Measurements from ENCODE around the gene TARBP1.

TARBP1 gene

DNA sequence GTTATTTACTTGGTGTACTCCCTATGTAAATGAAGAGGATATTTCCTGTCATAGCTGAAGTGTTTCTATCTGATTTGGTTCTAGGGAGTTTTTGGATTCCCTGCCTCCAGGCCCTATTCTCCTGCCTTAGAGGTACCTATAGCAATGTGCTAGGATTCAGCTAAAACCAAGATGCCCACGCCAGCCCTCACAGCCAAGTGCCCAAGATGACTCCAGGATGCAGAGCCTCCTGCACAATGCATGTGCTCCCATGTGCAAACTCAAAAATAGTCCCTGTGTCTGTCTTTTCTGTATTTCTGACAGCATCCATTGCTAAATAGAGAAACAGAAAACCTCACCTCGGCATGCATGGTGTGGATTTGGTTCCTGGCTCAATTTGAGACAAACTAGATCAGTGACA, 887 bp upstream of the TARBP1 start:
- no peak for DNase-seq

DNA sequence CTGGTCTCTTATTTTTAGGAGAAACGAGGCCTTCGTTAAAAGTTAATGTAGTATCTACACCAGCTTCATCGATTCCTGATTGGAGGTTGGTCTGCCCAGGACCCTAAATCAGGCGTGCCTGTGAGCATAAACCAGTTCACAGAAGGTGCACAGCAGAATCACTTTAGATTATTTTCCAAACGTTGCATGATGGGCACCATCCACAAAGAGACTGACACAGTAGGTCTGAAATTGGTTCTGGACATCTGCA, 256 bp upstream of the TARBP1 start:
- DNase-seq = no peak

DNA sequence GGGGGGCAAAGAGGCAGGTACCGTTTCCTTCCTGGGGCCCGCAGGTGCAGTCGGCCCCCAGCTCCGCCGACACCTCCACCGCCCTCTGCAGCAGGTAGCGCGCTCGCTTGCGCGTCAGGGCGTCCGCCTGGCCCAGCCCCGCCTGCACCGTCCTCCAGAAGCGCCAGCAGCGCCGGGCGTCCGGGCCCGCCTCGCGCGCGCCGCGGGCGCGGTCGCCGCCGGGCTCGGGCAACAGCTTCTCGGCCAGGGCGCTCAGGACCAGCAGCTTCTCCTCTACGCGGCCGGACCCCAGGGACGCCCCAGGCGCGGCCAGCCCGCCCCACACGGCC, 863 bp downstream of the TARBP1 start:
- peak; percentile 89 for DNase-seq

DNA sequence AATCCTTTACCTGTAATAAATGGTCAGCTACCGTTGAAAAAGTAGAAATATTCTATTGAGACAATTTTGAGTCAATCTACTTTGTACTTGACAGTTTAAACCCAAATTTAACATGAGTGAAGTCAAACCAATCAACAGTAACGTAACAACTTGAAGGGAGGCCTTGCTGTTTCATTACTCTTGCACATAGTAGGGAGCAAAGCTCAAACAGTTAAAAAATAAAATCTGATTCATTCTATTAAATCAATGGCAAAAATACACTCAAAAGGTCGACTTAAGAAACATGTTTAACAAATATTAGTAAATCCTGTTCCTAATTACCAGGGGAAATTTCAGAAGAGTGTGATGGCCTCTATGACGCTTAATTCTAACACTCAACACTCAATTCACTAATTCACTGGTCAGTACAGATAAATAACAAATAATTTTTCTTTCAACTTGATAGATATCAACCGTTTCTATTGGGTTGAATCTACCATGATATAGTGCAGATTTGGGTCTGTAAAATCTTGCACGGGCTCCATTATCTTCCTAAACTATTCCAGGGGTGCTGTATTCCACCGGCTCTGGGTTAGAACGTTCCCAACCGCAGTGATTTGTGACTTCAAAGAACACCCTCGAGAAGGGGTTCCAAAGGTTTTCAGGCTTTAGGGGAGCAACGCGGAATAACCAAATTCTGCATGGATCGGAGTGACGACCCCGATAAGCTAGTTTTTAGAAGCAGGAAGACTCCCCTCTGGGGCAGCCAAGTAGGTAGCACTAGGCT, 1.4 kb downstream of the TARBP1 start:
- no peak for DNase-seq

DNA sequence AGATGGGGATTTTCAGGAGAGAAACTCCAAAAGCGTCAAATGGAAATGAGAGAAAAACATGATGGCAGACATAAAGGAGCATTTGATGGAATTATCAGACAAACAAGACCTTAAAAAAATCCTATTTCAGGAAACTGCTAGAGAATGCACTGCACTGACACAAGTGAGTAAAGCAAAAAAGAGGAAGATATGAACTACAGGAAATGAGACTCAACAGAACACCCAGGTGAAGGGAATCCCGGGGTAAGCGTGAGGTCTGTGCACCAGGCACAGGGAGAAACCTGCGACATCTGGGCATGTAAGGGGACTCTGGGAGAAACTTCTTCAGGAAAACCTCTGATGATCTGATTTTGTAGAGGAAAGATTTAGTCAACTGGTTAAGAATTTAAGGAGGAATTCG, 2.8 kb downstream of the TARBP1 start:
- peak; percentile 12 for DNase-seq

DNA sequence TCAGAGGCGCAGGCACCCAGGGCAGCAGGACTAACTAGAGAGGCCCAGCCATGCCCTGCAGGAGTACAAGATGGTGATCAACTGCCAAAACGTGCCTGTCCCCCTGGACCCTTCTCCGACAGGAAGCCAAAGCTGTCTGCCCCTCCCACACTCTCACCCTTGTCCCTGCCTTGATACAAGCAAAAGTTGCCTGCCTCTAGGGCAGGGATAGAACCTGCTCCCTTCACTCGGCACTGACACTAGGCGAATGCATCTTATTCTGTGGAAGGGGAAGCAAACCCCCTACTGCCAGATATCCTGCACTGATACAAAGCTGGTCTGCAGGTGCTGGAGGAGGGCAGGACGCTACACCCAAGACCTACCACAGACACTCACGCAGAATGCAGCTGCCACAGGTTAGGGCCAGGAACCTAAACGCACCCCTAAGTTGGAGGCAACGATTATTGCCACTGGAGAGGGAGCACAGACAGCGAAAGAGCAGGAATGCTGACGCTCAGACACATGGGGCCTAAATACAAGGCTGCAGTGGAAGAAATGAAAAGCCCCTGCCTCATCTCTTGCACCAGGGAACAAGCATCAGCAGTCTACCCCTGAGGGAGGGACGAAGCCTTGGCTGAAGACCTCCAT, 3.7 kb downstream of the TARBP1 start:
- DNase-seq = peak; percentile 23

DNA sequence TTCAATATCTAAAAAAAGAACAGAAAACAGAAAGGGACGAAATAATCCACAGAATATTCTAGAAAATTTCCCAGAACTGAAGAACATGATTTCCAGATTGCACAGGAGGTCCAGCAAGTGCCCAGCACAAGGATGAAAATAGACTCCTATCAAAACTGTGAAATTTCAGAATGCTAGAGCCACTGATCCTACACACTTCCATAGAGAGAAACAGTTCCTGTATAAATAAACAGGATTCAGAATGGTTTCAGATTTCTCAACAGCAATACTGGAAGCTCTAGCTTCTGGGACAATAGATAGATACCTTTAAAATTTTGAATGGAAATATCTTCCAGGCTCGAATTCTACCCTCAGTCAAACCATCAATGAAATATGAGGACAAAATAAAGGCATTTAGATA, 4.6 kb downstream of the TARBP1 start:
- no peak for DNase-seq

DNA sequence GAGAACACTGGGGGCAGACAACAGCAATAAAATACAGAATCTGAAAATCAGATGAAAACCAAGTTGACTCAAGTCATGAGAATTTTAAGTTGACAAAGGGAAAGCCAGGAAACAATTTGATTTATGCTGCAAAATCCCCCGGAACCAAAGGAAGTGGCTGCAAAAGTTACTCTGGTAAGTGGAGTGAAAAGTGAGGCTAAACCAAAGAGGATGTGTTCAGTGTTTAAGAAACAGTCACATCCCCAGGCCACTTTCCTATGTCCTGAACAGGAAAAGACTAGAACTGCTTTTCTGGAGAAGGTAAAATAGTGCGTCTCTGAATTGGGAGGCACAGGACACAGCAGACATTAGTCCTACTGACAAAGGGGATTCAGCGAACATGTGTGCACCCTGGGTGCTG, 5.9 kb downstream of the TARBP1 start:
- no peak for DNase-seq

DNA sequence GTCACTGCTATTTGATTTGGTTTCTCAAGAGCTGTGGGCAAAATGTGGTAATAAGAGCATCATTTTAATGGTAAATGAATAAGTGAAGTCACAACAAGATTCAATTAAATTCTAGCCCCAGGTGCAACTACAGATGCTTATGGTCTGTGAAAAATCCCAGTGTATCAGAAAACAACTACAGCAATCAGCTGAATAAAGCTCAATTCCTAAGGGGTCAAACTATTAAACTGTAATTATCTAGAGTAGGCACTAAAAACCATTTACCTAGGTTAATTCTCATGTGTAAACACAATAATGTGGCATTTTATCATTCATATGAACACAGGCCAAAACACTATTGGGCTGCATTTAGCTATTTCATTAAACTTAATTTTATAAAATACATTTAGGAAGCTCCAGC, 9.6 kb downstream of the TARBP1 start:
- peak; percentile 77 for DNase-seq

DNA sequence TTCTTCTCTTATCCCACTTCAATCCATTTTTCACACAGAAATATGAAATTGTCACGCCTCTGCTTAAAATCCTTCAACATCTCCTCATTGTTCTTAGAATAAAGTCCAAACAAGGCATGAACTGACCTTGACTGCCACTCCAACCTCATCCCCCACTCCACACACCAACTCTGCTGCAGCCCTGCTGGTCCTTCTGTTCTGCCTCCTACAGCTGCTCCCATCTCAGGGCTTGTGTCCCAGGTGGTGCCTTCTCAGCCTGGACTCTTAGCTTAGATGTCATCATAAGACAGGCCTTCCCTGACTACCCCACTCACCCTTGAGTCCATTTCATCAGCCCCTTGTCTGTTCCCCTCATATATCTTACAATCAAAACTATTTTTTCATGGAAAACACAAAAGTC, 10.4 kb downstream of the TARBP1 start:
- peak; percentile 31 for DNase-seq

DNA sequence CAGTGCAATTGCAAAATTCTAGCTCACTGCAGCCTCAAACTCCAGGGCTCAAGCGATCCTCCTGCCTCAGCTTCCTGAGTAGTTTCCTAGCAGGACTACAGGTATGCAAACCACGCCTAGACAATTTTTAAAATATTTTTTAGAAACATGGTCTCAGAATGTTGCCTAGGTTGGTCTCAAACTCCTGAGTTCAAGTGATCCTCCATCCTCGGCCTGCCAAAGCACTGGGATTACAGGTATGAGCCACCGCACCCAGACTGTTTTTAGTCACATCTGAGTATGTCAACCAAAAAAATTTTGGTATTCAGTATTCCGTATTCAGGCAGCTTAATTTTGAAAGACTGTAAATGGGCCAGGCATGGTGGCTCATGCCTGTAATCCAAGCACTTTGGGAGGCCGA, 11.2 kb downstream of the TARBP1 start:
- no peak for DNase-seq

DNA sequence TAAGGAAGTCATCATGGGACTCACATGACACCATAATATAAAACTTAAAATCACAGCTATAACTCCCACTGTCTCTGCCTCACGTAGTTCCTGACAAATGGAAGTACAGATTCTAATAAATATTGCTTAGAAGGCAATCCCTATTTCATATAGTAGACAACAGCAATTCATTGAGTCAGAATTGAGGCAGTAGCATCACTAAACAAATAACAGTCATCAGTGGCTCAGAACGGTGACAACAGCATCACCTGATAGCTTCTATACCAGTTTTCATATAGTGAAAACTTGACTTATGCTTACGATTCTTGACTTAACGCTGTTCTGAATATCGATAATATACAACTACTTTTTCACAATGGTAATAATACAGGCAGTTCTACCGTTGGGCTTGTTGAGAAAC, 12.0 kb downstream of the TARBP1 start:
- no peak for DNase-seq

DNA sequence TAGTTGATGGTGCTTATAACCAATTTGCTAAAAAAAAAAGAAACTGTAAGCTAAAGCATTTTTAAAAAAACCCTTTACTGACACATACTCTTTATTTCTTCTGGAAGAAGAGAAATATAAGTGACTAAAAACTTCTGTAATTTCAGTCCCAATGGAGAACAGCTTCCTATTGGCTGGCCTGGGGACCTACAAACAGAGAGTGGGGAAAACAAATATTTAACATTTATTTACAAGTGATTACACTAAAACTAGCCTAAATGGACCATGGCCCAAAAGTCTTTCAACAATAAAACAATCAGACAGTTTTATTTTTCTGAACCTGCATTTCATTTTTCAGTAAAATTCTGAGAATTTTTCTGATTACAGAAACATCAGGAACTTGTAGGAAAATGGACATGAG, 15.2 kb downstream of the TARBP1 start:
- no peak for DNase-seq

DNA sequence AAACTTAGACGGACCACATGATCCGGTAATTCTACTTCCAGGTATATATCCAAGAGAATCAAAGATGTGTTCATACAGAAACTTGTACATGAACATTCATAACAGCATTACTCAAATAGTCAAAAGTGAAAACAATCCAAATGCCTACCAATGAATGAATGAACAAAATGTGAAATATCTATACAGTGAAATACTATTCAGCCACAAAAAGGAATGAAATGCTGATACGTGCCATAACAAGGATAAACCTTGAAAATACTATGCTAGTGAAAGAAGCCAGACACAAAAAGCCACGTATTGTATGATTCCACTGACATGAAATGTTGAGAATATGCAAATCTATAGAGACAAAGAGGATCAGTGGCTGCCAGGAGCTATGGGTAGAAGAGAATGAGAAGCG, 18.3 kb downstream of the TARBP1 start:
- DNase-seq = no peak

DNA sequence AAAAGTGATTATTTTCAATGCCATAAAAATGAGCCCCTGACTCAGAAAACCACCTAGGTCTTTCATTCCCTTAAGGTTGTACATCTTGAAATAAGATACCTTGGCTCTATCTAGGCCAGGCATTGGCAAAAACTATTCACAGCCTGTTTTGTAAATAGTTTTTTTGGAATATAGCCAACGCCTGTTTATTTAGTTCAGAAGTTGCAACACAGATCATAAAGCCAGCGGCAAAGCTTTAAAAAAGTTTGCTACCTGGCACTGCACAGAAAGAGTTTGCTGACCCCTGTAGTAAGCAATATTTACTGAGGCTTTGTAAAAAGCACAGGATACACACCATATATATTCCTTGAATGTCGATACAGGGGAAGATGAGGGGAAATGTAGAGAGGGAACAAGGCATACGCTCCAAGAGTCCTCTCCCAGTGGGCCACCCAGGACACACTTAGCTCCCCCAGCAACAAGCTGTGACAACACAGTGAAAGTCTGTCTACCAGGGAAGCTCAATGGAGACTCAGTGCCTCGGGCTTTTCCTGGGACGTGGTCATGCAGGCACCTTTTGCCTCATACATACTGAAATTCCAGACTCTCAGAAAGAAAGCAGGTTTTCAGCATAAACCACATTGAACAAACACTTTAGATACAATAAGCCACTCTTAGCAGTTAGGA, 20.5 kb downstream of the TARBP1 start:
- DNase-seq = peak; percentile 25

DNA sequence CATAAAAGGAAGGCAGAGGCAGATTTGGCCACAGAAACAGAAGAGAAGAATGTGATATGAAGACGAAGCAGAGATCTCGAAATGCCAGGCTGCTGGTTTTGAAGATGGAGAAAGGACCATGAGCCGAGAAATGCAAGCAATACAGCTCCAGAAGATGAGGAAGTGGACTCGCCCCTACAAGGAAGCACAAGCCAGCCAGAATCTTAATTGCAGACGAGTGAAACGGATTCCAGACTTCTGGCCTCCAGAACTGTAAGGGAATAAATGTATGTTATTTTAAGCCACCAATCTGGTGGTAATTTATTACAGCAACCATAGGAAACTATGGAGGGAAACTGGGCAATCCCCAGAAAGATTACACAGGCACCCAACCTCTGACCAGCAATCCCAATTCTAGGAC, 24.1 kb downstream of the TARBP1 start:
- DNase-seq = no peak

DNA sequence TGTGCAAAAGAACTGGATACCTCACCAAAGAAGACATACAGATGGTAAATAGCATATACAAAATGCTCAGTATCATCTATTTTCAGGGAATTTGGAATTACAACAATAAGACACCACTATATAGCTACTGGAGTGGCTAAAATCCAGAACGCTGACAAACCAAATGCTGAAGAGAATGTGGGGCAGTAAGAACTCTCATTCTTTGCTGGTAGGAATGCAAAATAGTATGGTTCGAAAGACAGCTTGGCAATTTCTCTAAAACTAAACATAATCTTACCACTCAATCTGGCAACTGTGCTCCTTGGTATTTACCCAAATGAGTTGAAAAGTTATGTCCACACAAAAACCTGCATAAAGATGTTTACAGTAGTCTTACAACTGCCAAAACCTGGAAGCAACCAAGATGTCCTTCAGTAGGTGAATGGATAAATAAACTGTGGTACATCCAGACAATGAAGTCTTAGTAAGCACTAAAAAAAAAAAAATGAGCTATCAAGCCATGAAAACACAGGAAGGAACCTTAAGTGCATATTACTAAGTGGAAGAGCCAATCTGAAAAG, 26.5 kb downstream of the TARBP1 start:
- no peak for DNase-seq

DNA sequence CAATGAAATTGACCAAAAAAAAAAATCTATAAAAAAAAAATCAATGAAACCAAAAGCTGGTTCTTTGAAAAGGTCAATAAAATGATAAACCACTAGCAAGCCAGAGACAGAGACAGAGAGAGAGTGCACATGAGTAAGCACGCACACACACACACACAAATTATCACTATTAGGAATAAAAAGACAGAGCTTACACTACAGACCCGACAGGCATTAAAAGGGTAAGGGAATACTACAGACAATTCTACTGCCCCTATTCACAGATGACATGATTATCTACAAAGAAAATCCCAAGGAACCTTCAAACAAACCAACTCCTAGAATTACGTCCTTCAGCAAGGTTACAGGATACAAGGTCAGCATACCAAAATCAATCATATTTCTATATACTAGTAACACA, 38.6 kb downstream of the TARBP1 start:
- no peak for DNase-seq

DNA sequence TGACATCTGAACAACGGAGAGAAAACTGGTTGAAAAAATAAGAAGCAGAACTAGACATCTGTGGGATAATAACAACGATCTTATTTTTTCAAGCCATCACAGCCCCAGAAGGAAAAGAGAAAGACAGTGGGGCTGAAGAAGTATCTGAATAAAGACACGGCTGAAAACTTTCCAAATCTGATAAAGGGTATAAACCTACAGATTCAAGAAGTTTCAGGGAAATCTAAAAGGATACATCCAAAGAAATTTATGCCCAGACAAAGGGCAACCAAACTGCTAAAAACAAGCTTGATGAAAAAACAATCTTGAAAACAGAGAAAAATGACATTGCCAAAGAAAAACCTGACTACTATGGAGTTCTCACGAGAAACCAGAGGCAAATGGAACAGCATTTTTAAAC, 40.4 kb downstream of the TARBP1 start:
- no peak for DNase-seq

DNA sequence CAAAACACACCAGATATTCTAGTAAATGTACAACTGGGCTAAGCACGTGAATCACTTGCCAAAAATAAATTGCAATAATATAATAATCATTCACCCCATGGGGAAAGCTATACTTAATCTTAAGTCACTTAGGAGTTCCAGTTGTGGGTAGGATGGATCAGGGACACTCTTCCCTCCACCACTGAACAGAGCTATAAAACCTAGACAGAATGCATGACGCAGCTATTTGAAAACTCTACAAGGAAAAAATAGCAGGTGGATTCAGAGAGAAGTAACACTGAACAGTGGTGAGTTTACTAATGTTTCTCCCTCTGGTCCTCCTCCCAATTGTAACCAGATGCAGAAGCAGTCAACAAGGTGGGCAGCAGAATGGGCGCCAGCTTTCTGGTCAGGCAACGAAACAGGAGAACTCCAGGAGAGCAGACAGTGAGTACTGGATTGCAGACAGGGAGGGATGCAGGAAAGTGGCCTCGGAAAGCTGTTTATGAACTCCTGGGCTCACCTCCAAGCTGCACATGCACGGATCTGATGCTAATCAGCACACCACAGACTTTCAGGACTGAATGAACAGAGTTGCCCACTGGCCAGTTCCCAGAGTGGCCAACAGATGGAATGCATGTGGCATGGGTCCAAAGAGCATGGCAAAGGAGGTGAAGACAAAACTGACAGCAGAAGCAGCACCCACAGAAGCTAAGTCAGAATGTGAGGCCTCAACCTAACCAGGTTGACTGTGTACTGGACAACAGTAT, 41.4 kb downstream of the TARBP1 start:
- peak; percentile 11 for DNase-seq

DNA sequence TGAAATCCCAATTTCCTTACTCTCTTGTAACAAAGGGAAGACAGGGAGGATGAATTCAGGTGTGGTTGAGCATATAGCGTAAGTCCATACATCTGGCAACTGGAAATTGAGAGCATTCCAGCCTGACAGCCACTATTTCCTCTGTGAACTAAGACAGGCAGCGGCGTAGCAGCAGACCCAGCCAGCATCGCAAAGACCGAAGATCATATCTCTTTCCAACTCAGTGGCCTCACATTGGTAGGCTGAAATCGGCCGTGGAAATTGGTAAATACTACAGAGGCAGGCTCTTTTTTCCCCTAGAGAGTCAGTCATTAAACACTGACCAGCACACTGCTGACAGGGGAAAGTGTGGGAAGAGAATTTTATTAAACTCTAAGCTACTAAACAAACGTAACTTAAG, 43.4 kb downstream of the TARBP1 start:
- no peak for DNase-seq

DNA sequence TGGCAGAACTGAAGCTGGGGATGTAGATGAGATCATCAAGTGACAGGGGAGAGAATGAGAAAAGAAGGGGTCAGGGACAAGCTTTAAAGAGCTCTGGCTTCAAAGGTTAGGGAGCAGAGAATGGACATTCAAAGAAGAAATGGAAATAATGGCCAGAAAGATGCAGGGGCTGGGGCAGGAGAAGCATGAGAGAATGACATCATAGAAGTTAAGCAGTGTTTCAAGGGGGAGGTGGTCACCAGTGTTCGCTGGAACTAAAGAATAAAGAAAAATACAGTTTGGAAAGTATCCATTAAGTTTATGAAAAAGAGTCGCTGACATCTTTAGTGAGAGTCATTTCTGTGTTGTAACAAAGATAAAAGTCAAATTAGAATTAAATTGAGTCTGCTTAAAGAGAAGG, 44.3 kb downstream of the TARBP1 start:
- no peak for DNase-seq

DNA sequence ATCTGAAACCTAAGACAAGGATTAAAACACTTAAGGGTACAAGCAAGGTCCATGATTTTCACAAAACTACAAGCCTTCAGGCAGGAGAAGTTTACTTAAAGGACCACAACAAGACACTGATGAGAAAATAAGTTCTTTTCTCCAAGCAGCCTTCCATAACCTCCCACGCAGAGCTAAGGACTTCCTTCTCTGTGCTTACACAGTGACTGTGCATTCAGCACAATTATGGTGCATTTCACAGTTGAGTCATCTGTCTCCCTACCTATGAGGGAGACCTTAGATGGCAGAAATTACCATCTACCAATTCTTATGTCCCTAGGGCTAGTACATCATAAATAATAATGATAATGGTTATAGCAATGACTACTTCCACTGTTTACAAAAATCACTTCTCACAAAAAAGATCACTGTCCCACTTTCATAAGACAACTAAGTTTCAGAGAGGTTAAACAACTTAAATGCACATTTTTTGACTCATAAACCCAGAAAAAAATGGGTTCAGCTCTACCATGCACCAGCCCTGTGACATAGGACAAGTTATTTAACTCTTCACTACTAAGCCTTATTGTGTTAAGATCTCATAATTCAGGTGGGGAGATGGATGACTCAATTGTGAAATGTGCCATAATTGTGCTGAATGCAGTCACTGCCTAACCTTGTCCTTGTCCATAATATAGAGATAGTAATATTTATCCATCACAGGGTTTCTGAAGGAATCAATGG, 45.3 kb downstream of the TARBP1 start:
- DNase-seq = peak; percentile 43
